GM19438 (cell line): ENCODE measurements around the gene PRICKLE3.
A peak's percentile ranks its signal among the peaks of the same experiment; 100 is the strongest.
"Not testable (repeated sequence)": the region's sequence is repeated elsewhere in the genome, so short reads cannot be mapped to it uniquely, and the experiment has no call there.

Experiments used
- ATAC-seq: cut with Tn5 transposase; IDR thresholded peaks from one replicate; pipeline ENCODE4 v1.9.1; 2021; ENCODE audit warnings: low read depth; ENCODE audit not compliant: unreplicated experiment

PRICKLE3 gene

DNA sequence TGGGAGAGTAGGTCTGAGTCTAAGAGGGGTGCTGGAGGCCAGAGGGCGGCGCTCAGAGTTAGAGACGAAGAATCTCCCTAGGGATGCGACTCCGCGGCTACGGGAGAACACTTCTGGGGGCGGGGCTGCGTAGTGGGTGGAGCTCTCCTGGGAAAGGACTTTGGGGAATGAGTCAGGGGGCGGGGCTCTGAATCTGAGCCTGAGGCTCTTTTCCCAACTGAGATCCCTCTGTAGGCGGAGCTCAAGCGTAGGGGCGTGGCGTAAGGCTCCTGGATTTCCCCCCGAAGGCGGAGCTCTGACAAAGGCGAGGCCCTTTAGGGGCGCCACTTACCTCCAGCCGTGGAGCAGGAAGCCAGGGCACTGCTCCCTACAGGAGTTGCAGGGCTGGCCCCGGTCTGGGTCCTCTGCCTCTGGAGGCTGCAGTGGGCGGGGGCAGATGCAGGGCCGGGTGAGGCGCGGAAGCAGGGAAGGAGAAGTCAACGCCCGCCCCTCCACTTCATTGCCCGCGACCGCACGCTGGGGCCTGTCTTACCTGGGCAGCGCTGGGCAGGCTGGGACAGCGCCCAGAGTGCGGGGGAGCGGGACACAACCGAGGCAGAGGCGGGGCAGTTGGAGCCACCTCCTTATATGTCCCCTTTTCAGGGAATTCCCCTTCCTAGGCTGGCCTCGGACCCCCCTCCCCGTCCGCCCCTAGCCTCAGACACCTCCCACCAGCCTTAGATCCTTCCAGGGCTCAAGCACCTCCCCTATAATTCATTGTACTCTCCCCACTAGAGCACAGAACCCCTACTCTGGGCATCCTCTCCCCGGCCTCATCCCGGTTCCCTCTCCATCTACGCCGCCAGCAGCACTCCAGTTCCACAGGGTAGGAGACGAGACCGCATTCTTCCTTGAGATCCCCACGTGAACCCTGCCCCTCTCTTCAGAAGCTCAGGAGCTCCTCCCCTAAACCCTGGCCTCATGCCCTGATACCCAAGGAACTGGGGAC is 1.6 kb downstream of the PRICKLE3 start:
- ATAC-seq: no peak

DNA sequence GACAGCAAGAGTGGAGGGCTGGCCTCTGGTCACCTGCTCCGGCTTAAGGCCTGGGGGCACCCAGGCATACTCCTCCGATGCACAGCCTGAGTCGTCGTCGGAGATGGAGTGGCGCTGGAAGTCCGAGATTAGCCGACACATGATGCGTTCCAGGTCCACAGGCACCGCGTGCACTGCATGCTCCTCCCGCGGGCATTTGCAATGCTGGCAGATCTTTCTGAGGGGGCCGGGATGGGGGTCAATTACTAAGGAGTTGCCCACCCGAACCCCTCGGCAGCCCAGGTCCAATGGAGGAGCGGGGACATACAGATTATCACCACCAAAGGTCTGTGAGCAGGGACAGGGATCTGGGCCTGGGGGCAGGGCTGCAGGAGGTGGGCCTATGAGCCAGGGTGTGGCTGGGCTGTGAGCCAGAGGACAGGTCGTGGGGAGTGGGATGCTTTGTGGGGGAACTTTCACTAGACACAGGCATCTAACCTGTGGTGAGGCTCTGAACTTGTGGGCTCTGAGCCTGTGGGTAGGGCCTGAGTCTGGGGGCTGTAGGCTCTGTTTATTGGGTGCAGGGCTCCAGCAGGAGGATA is 2.4 kb downstream of the PRICKLE3 start:
- ATAC-seq: no peak

DNA sequence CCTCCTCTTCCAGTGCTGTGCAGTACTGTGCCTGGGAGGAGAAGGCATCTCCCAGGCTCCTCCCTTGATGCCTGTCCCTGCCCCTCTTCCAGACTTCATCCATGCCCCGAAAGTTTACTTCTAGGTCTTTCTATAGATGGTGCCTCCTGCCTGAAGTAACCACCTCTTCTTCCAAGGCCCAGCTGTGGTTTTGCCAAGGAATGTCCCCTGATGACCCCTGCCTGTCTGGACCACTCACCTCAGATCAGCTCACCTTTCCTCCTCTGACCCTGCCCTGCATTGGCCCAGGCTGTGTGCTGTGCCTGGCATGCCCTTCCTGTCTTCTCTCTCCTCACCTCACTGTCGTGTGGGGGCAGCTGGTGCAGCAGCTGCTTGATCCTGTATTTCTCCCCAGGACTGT is 6.8 kb downstream of the PRICKLE3 start:
- no peak for ATAC-seq

DNA sequence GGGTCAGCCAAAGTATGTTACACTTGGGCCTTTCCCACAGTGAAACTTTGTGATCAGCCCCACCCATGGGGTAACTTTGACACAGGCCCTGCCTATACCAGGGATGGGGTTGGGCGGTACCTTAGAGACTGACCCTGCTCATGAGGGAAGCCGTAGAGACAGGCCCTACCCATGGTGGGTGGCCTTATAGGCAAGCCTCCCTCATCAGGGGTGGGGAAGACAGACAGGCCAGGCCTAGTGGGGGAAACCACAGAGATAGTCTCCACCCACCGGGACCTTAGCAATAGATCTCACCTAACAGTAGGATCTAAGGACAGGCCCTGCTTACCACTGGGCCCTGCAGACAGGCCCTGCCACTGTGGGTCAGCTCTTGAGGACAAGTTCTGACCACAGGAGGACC is 7.6 kb downstream of the PRICKLE3 start:
- no peak for ATAC-seq

DNA sequence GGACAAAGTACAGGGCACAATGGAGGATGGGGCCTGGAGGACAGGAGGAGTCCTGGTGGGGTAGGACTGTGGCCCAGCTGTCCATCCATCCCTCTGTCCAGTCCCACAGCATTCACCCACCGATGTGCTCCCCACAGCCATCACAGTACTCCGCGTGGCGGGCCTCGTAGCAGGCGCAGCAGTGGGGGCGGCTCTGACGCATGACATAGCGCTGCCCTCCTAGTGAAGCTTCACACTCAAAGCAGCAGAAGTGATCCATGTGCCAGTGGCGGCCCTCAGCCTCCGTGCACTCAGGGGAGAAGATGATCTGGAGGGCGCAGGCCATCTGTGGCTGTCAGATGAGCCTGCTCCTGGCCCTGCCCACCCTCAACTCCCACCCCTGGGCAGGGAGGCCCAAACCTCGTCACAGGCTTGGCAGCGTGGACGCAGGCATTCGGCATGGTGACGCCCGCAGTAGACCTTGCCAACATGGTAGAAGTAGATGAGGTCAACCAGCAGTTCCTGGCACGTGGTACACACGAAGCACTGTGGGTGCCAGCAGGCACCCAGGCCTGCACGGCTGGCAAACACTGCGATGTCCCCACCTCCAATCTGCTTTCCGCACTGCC is 8.2 kb downstream of the PRICKLE3 start:
- ATAC-seq: no peak

DNA sequence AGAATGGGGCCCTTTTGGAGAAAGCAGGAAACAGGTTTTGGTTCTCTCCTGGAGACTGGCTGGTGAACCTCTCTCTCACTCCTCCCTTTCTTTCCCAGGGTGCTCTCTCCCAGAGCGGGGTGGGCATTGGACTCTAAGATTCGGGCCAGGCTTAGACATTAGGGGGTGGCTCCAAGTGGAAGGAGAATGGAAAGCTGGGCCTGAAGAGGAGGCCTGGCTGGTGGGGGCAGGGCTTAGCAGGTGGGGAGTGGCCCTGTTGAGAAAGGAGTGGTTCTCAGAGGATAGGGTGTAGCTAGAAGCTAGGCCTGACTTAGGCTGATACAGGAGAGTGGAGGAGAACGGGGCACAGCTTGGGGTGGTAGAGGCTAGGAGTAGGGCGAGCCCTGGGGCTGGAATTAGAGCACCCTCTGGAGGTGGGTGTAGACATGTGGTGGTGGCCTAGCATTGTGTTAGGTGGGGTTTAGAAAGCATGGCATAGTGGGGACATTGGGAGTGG is 8.8 kb downstream of the PRICKLE3 start:
- ATAC-seq: no peak

DNA sequence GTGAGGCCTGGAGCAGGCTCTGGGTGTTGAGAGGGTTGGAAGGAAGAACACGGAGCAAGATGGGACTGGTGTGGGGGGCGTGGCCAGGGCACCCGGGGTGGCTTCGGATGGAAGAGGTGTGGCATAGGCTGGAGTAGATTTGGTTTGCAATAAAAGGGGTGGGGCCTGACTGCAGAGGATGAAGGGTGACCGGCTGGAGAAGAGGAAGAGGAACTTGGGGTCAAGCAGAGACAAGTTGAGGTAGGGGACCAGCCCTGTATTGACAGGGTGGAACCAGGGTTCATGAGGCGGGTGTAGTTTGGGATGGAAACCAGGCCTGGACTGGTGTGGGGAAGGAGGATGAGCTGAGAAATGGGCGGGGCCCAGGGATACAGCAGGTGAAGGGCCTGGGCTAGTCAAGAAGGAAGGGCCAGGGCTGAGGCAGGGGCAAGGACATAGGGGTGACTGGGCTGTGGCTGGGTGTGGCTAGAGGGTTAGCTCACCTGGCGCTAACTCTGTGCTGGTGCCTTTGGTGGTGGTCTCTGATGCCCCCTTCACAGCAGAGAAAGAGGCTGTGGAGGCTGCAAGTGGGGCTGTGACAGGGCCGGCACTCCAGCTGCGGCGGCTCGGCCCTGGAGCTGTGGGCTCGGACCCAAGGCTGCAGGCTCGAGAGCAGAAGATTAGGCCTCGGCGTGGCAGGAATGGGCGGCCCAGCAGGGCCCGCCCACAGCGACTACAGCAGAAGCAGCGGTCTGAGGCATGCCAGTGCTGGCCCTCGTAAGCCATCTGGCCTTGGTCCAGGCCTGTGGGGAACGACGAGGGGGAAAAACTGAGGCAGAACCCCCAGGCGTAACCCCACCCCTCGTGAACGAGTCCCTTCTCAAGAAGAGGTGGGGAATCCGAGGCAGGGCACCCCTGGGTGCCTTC is 9.5 kb downstream of the PRICKLE3 start:
- ATAC-seq: no peak

DNA sequence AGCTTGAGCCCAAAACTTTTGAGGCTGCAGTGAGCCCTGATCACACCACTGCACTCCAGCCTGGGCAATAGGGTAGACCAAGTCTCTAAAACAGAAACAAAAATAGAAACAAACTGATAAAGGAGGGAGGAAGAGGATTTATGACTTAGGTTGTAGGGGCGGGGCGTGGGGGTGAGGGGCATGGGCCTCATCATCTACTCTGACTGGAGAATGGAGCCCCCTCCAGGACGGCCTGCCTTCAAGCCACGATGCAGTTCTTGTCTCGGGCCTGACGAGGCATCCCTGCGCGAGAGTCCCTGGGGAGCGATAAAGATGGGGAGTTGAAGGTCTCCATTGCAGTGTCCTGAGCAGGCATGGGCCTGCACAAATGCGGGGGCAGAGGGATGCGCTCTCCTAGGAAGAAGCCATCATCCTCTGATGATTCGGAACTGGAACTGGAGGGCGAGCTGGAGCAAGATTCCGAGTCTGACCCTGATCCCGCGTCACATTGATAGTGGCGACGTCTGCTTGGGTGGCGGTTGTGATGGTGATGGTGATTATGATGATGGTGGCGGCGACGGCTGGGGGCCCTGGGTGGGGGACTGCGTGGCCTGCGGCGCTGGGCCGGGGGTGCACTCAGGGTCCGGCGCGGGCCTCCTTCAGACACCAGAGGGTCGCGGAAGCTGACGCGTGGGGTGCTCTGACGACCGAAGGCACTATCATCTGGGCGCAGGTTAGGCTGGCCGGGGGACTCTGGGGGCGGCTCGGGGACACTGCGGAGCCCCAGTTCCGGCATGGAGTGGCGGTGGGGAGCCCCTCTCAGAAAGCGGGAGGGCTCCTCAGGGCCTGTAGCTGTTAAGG is 10.5 kb downstream of the PRICKLE3 start:
- no peak for ATAC-seq

DNA sequence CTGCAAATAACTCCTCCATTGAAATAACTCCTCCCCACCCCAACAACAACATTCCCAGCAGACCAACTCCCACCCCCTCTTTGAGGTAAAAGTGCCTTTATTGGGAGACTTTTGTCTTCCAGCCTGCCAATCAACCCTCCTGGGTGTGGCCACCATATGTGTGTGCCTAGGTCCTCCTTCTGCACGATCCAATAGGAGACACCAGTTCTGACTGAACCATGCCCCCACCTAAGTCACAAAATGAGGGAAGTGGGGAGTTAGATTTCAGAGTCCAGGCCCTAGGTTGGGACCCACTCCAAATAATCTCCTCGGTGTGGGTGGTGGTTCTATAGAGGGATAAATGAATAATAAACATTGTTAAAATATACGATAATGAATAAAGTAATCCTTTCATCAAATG is 11.4 kb downstream of the PRICKLE3 start:
- ATAC-seq: no peak

DNA sequence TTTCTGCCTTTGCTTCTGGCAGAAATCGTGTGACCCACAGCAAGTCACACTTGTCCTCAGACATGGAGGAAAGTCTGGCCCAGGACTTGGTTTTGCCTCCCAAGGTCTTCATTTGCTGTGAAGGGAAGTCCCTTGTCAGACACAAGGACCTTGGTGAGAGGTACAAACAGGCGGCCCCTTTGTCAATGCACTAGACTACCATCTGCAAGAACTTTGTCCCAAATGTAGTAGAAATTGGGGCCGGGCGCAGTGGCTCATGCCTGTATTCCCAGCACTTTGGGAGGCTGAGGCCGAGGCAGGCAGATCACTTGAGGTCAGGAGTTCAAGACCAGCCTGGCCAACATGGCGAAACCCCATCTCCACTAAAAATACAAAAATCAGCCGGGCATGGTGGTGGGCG is 12.6 kb downstream of the PRICKLE3 start:
- not testable (repeated sequence) for ATAC-seq

DNA sequence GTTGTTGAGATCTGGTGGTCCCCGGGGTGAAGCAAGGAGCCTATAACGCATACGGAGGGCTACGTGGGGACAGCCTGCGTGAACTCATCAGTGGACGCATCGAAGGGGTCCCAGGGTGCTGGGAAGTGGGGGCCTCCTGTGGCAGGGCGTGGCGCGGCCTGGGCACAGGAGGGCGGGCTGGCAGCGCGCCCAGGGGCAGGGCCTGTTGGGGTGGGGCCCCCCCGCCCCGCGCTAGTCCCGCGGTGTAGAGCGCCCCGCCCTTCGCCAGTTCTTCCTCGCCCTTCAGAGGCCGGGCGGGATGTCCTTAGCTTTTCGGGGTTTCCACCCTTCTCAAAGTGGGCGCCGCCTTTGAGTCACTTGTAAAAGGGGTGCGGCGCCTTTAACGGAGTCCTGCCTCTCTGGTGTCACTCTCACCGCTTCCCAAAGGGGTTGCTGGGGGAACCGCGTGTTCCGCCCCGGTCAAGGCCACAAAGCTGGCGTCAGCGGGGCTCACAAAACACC is 13.8 kb downstream of the PRICKLE3 start:
- ATAC-seq: peak; percentile 70

DNA sequence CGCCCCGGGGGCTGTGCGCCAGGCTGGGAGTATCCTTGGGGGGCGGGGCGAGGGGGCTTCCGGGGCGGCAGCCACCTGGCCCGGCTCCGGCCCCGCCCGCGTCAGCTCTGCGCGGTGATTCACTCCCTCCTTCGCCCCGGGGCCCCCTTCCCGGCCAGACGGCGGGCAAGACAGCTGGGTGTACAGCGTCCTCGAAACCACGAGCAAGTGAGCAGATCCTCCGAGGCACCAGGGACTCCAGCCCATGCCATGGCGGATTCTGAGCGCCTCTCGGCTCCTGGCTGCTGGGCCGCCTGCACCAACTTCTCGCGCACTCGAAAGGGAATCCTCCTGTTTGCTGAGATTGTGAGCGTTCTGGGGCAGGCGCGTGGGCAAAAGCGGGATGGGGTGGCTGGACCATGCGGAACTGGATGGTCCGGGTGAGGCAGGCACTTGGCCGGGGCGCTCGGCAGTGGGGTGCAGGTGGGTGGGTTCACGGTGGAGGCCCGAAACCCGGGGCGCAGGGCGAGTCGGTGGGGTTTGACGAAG is 14.4 kb downstream of the PRICKLE3 start, which contains the start of gene PLP2:
TSS of gene PLP2 (plus strand) at position 147 of the 528 bp plus-strand sequence. CDS start at position 250, 103 bp downstream.
- peak; percentile 31 for ATAC-seq

DNA sequence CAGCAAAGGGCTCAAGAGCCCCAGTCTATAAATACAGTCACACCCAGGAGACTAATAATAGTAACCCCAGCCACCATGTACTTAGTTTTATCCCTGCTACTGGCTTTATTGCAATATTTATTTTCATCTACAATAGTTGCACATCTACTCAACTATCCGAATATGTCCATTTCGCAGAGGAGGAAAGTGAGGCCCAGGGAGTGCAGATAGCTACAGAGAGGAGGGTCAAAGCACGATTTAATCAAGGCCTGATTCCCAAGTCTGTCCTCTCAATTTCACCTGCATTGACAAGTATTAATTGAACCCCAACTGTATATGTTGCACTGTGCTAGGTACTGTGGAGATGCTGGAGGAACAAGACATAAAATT is 18.4 kb downstream of the PRICKLE3 start:
- no peak for ATAC-seq

DNA sequence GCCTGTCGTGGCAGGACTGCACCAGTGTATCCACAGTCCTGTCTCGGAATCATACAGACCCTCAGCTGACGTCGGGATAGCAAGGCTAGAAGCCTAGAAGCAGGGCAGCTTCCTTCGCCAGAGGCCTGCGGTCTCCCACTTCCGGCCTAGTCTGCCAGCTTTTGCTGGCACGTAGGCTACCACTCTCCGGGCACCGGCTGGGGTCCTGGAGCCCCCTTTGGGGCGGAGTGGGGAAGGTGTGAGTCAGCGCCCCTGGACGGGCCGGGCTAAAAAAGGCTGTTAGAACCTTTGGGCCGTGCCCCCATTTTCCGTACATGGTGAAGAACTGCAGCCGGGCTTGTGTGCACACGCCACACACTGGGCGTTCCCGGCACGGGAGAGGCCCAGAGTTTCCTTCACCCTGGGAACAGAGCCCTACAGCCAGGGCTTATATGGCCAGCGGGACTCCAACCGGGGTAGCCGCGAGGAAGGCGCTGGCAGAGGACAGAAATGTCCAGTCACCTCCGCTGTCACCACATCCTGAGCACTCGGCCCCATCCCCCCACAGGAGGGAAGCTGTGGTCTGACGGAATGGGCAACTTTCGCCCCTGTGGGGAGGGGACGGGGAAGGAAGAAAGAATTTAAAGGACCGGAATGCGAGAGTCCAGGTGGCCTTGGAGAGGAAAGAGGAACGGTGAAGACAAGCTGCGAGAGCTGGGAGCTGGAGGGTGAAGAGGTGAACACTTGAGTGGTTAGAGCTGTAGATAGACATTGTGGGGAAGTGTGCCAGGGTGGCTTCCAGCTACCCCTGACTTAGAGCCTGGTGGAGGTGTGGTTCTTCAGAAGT is 19.0 kb downstream of the PRICKLE3 start:
- ATAC-seq: no peak

DNA sequence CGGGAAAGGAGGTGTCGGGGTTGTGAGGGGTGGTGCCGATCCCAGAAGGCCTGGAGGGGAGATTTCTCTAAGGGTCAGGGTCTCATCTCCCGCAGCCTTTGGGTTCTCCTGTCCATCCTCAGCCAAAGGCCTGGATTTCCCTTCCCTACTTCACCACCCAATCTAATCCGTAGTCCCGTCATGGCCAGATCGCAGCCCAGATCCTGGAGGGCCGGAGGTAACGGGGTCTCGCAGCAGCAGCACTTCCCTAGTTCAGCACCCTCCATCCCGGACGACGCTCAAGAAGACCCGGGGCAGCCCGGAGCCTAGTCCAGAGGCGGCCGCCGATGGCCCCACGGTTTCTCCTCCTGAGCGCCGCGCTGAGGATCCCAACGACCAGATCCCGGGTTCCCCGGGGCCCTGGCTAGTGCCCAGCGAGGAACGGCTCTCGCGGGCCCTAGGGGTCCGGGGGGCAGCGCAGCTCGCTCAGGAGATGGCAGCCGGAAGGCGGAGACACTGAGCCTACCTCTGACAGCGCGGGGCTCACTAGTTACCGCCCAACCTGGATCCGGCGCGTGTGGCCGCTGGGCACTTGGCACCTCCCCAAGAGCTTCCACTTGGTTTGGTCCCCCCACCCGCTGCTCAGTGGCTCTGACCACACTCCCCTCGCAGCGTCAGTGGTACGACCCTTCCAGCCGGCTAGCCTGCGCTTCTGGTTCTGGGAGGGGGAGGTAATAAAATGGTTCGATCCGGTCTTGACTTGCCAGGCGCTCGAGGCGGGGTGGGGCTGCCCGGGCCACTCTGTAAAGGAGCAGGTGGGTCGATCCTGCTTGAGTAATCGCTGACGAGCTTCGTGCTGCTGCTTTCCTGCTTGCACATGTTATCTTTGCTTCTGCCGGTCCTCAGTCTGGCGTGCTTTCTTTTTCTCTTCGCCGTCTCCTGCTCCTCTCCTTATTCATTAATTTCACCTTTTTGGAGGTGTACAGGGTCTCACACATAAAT is 20.0 kb downstream of the PRICKLE3 start:
- peak; percentile 35 for ATAC-seq

DNA sequence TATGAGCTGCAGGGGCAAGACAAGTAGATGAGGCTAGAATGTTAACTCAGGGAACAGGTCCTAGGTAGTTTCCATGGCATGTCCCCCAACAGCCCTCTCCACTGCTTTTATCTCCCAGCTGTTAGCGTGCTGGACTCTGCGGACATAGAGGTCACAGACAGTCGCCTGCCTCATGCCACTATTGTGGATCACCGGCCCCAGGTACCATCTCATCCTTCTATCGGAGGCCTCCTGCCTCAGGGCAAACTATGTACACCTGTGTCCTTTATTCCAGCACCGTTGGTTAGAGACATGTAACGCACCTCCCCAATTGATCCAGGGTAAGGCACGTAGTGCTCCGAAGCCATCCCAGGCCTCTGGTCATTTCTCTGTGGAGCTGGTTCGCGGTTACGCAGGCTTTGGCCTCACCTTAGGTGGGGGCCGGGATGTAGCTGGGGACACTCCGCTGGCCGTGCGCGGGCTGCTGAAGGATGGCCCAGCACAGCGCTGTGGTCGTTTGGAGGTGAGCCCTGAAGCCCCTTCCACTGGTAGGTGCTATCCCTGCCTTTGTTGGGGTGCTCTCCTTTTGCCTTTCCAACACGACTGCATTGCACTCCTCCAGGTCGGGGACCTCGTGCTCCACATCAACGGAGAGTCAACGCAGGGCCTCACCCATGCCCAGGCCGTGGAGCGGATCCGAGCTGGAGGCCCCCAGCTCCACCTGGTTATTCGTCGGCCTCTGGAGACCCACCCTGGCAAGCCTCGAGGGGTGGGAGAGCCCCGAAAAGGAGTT is 21.4 kb downstream of the PRICKLE3 start:
- no peak for ATAC-seq
